SK-N-SH treated with all-trans-retinoic acid at 6 μM for 48 hours (cell line): Measurements from ENCODE around the gene TEX11.

Source experiments
- ARNTL ChIP-seq: fragments of 450-650 bp; formaldehyde crosslinking; IDR thresholded peaks from 2 replicates; pipeline ENCODE4 v1.5.0; 2020; ENCODE audit warnings: low read depth, mild to moderate bottlenecking, moderate library complexity, borderline replicate concordance
- ESRRG ChIP-seq: fragments of 250-450 bp; sonication (Bioruptor Pico); IDR thresholded peaks from 2 replicates; pipeline ENCODE4 v1.6.1; 2021; ENCODE audit warnings: mild to moderate bottlenecking
- PATZ1 ChIP-seq: fragments of 250-450 bp; sonication (Bioruptor Pico); IDR thresholded peaks from 2 replicates; pipeline ENCODE4 v1.8.0; 2020; ENCODE audit warnings: mild to moderate bottlenecking, moderate library complexity, borderline replicate concordance
- TSHZ2 ChIP-seq: fragments of 250-450 bp; sonication (Bioruptor Pico); IDR thresholded peaks from 2 replicates; pipeline ENCODE4 v1.5.0; 2020; ENCODE audit warnings: mild to moderate bottlenecking, moderate library complexity
- ZFP30 ChIP-seq: fragments of 450-650 bp; formaldehyde crosslinking; IDR thresholded peaks from 2 replicates; pipeline ENCODE4 v1.5.0; 2022; ENCODE audit warnings: mild to moderate bottlenecking, moderate library complexity
- ZNF565 ChIP-seq: fragments of 450-650 bp; formaldehyde crosslinking; conservative IDR thresholded peaks from 2 replicates; pipeline ENCODE4 v1.5.0; 2020; ENCODE audit warnings: low read depth, mild to moderate bottlenecking, moderate library complexity

- TF ChIP-seq TSHZ2 (CRISPR knock-in tag) (no peak), ESRRG (CRISPR knock-in tag) (no peak), PATZ1 (no peak), ZNF565 (CRISPR knock-in tag) (no peak), ARNTL (no peak), ZFP30 (no peak)
Measured at GRCh38 chrX:70488856-70489255, 419.7 kb downstream of the TEX11 start.
